K562 (cell line): ENCODE measurements around the gene USP5. TPM values are rescaled to one million over a fixed set of nuclear protein-coding genes. Genes with fewer than 3 reads are reported as not detected.

ENCODE experiments used
- ATAC-seq: fragments of 200-7000 bp; cut with Tn5 transposase; 3 replicates; pipeline ENCODE4 v1.9.1; 2020; ENCODE audit warnings: moderate library complexity
- BruUV-seq: library from RNA; stranded (reverse); fragments of 400-500 nt; replicated peaks from 2 replicates; lab custom pipeline; 2021; lab: Mats Ljungman, UMichigan
- CTCF ChIA-PET: fragments of 300-600 bp; formaldehyde crosslinking; extraction: SDS; loops from one replicate; lab custom pipeline; 2021; ENCODE audit warnings: low intra/inter-chr PET ratio; lab: Yijun Ruan, JAX
- POLR2A ChIA-PET: fragments of 300-600, 350-650 bp; sonication (Branson Sonifier 250); formaldehyde crosslinking; extraction: SDS; loops from one replicate; lab custom pipeline; 2021; ENCODE audit warnings: antibody characterized with exemption, inconsistent platforms; lab: Yijun Ruan, JAX
- DNase-seq, 4 experiments: peaks; one replicate each; pipeline versions ENCODE4 v3.0.0 to v3.0.0-alpha.2; 2011 to 2018; ENCODE audit warnings: low spot score in 3 of 4, mixed read lengths in 3 of 4; ENCODE audit errors: extremely low read depth in 1 of 4
- FAIRE-seq: peaks from 2 replicates; lab custom pipeline; 2011; peaks lifted over from hg19 to GRCh38; lab: Jason Lieb, UNC
- H2AFZ ChIP-seq: 2 replicates; pipeline ENCODE4 v1.6.0; 2011; ENCODE audit warnings: low read depth, low read length, control low read depth, inconsistent platforms
- H3K27ac ChIP-seq: fragments of 200-600 bp; 3 replicates; pipeline ENCODE4 v1.8.0; 2011; ENCODE audit warnings: low read depth, mild to moderate bottlenecking, control low read depth, inconsistent platforms, low read length, moderate library complexity, mixed read lengths; ENCODE audit errors: extremely low read depth
- H3K27me3 ChIP-seq, 2 experiments: fragments of 300-600 bp in 1 of 2; 2 replicates in 1 of 2; 3 replicates in 1 of 2; pipeline versions ENCODE4 v1.6.0 to v1.8.0; 2011; ENCODE audit warnings: inconsistent platforms in 2 of 2, low read length in 2 of 2, mild to moderate bottlenecking in 1 of 2, mixed read lengths in 1 of 2, moderate library complexity in 1 of 2; ENCODE audit not compliant: control insufficient read depth in 2 of 2, insufficient read depth in 2 of 2
- H3K36me3 ChIP-seq: fragments of 300-600 bp; 3 replicates; pipeline ENCODE4 v1.8.0; 2011; ENCODE audit warnings: mild to moderate bottlenecking, low read length, inconsistent platforms; ENCODE audit not compliant: control insufficient read depth, insufficient read depth
- H3K4me1 ChIP-seq, 2 experiments: fragments of 200-600 bp in 1 of 2; replicated peaks in 1 of 2; 2 replicates in 1 of 2; 3 replicates in 1 of 2; pipeline versions ENCODE4 v1.5.1 to v1.8.0; 2011; ENCODE audit warnings: inconsistent platforms in 2 of 2, low read length in 2 of 2, mild to moderate bottlenecking in 1 of 2, mixed read lengths in 1 of 2, moderate library complexity in 1 of 2; ENCODE audit not compliant: control insufficient read depth in 2 of 2, insufficient read depth in 2 of 2
- H3K4me2 ChIP-seq: 2 replicates; pipeline ENCODE4 v1.6.1; 2011; ENCODE audit warnings: low read length, control low read depth, inconsistent platforms, mixed read lengths; ENCODE audit not compliant: insufficient read depth
- H3K4me3 ChIP-seq: fragments of 200-600 bp; sonication (generic), shearing (Covaris generic); 2 replicates; pipeline ENCODE4 v1.5.1; 2016; ENCODE audit warnings: control low read depth, inconsistent platforms
- H3K79me2 ChIP-seq: fragments of 200-600 bp; 3 replicates; pipeline ENCODE4 v1.8.0; 2011; ENCODE audit warnings: low read length, inconsistent platforms; ENCODE audit not compliant: control insufficient read depth, insufficient read depth
- H3K9ac ChIP-seq, 2 experiments: 2 replicates each; pipeline versions ENCODE4 v1.6.0 to v1.6.1; 2011; ENCODE audit warnings: low read depth in 2 of 2, low read length in 2 of 2, control low read depth in 1 of 2, inconsistent platforms in 1 of 2, mild to moderate bottlenecking in 1 of 2, mixed read lengths in 1 of 2; ENCODE audit not compliant: insufficient read depth in 1 of 2
- H3K9me1 ChIP-seq: one replicate; pipeline ENCODE4 v1.6.0; 2011; ENCODE audit warnings: inconsistent platforms, mild to moderate bottlenecking, low read length, moderate library complexity; ENCODE audit not compliant: control insufficient read depth, insufficient read depth
- H3K9me3 ChIP-seq: replicated peaks from 2 replicates; pipeline ENCODE4 v1.5.1; 2011; ENCODE audit warnings: low read depth, low read length, inconsistent platforms; ENCODE audit not compliant: control insufficient read depth, insufficient read depth
- H4K20me1 ChIP-seq: replicated peaks from 2 replicates; pipeline ENCODE4 v1.6.1; 2011; ENCODE audit warnings: low read length, inconsistent platforms, mixed read lengths; ENCODE audit not compliant: control insufficient read depth, insufficient read depth
- ATF7 ChIP-seq: fragments of 450-650 bp; IDR thresholded peaks from 2 replicates; pipeline ENCODE4 v1.7.1; 2014; ENCODE audit warnings: mild to moderate bottlenecking, moderate library complexity
- CBFA2T3 ChIP-seq: fragments of 450-650 bp; IDR thresholded peaks from 2 replicates; pipeline ENCODE4 v1.6.1; 2017
- MNT ChIP-seq, 2 experiments: fragments of 450-650 bp; conservative IDR thresholded peaks; 2 replicates each; pipeline ENCODE4 v1.6.1; 2017; ENCODE audit warnings: mild to moderate bottlenecking in 2 of 2, moderate library complexity in 2 of 2
- MXD1 ChIP-seq: fragments of 250-450 bp; sonication (Bioruptor Pico); IDR thresholded peaks from 2 replicates; pipeline ENCODE4 v1.8.0; 2021; ENCODE audit warnings: borderline replicate concordance, mild to moderate bottlenecking, moderate library complexity; ENCODE audit not compliant: poor library complexity, severe bottlenecking
- NEUROD1 ChIP-seq: fragments of 150-350 bp; IDR thresholded peaks from 2 replicates; pipeline ENCODE4 v1.6.1; 2014; ENCODE audit warnings: borderline replicate concordance, low read length, low read depth; ENCODE audit not compliant: partially characterized antibody
- PHF21A ChIP-seq: fragments of 450-650 bp; IDR thresholded peaks from 2 replicates; pipeline ENCODE4 v1.6.1; 2017; ENCODE audit warnings: low read depth, borderline replicate concordance
- RERE ChIP-seq: sonication (generic); formaldehyde crosslinking; IDR thresholded peaks from 2 replicates; pipeline ENCODE4 v1.8.0; 2023; ENCODE audit warnings: missing genetic modification reagents, mild to moderate bottlenecking, borderline replicate concordance
- SRSF7 ChIP-seq: fragments of 200-400 bp; formaldehyde crosslinking; optimal IDR thresholded peaks from 2 replicates; pipeline ENCODE3; 2017; ENCODE audit warnings: mild to moderate bottlenecking, low read depth, low read length
- ZBED1 ChIP-seq: IDR thresholded peaks from 2 replicates; pipeline ENCODE4 v1.6.1; 2014
- WGBS: fragments of 100-300 bp; shearing (Covaris generic); methylation state at CpG from one replicate; pipeline ENCODE4 v1.1.6; 2016; ENCODE audit warnings: low coverage, mixed read lengths; ENCODE audit not compliant: insufficient coverage; ENCODE audit errors: missing lambda C conversion rate; 5-methylcytosine and 5-hydroxymethylcytosine counted together
- in situ Hi-C: fragments of 300-500 bp; cut with MboI; formaldehyde crosslinking; loops from 4 replicates; pipeline ENCODE4 v1.15.0; 2018; ENCODE audit warnings: inconsistent platforms, mixed read lengths
- intact Hi-C: fragments of 100-400 bp; cut with micrococcal nuclease; formaldehyde crosslinking; loops from 2 replicates; pipeline ENCODE4 v1.14.2; 2022
- polyA plus RNA-seq, 8 experiments: library from polyadenylated mRNA; depleted of rRNA in 4 of 8; stranded (reverse) in 5 of 8; unstranded in 3 of 8; fragments of >200 nt; fragmentation: Nextera tagmentation in 2 of 8; fragmentation: Illumina TruSeq in 1 of 8; extraction: Ambion mirVana in 2 of 8; extraction: Trizol in 1 of 8; gene quantifications; 2 replicates each; pipeline versions ENCODE4 v1.2.1 to v1.2.3, GENCODE V29; 2011 to 2014; ENCODE audit warnings: inconsistent platforms in 1 of 8, missing spikeins in 1 of 8
- total RNA-seq, 7 experiments: library from RNA; depleted of rRNA in 6 of 7; stranded (reverse); fragments of >200 nt in 6 of 7; fragmentation: Illumina TruSeq in 2 of 7; extraction: Trizol in 2 of 7; gene quantifications; 2 replicates each; pipeline versions ENCODE4 v1.2.1 to v1.2.3, GENCODE V29; 2011 to 2021; ENCODE audit warnings: low replicate concordance in 1 of 7

USP5 gene
- total and polyA plus RNA-seq, 9 of the 15 experiments (the other 6 are each of a cell fraction or from before 2014, with no cell fraction given), result 1.4 to 107 (median 48.6) TPM

GRCh38 chr12:6890789-6891645, 39.1 kb downstream of the USP5 start:
- peak overlapping the region; percentile 92 for H2AFZ ChIP-seq
- ATAC-seq (peak; percentile 97), DNase-seq (peak; percentile 89 to 96 (median 92)), FAIRE-seq (peak; percentile 93)
- CTCF ChIA-PET, result no interaction called here
- in situ Hi-C loops (no loop called here), intact Hi-C loops (loop anchor here (2.0 kb wide), 1 partner anchor 18 kb away; the partner anchor contains the start of gene SPSB2)
- POLR2A ChIA-PET, result interaction anchor here (0.6 to 1.8 kb wide), 15 partner anchors 9 to 333 kb away, joined by 3 to 18 read pairs (median 4); partner anchors contain the start of genes C12orf57, CDCA3, RNU7-1 and SPSB2
- H3K4me2 ChIP-seq, result peak overlapping the region; percentile 74
- H3K36me3 ChIP-seq, result no peaks in the 10 kb centered on the region
- H3K4me3 ChIP-seq, result peak overlapping the region; percentile 42
- H3K27me3 ChIP-seq, result no peaks in the 10 kb centered on the region
- no peaks in the 10 kb centered on the region for H3K9me3 ChIP-seq
- peaks cover 12 to 19% of the 10 kb centered on the region in 2 experiments; a peak in 4 of 5 replicates for H3K4me1 ChIP-seq
- no TSS peak for BruUV-seq
- H3K9ac ChIP-seq, result peak overlapping the region; percentile 90
- no peaks in the 10 kb centered on the region for H3K9me1 ChIP-seq
- H4K20me1 ChIP-seq, result no peaks in the 10 kb centered on the region
- H3K79me2 ChIP-seq, result 0 out of 3 replicates have a peak, but pooled peaks cover 2% of the 10 kb centered on the region
- peak overlapping the region; percentile 96 for H3K27ac ChIP-seq
- under 1% methylated on average over 39 of the region's 68 CpGs for WGBS
- TF ChIP-seq MNT (conservative IDR thresholded peaks at IDR 0.05) (peak in 1 of 2 experiments; percentile 81; a peak in 3 of 4 replicates), PHF21A (no peak), NEUROD1 (peak; percentile 6), SRSF7 (no peak), ATF7 (peak; percentile 87), CBFA2T3 (peak; percentile 21; the same call in 1 of the 2 replicates), MXD1 (CRISPR knock-in tag) (no peak), RERE (CRISPR knock-in tag) (no peak), ZBED1 (no peak)
